HS-5 (cell line): ENCODE data around the gene TIAM2.

Experiments used
- DNase-seq: peaks from one replicate; pipeline ENCODE4 v3.0.0-alpha.2; 2012; ENCODE audit warnings: low read depth

The TIAM2 gene

GRCh38 chr6:155061381-155061780 lies 66.3 kb downstream of the TIAM2 start:
- DNase-seq, result no peak

- peak; percentile 71 for DNase-seq
Measured at GRCh38 chr6:155062866-155063341, 67.8 kb downstream of the TIAM2 start.

- DNase-seq, result no peak
Measured at GRCh38 chr6:155064303-155064702, 69.2 kb downstream of the TIAM2 start.

GRCh38 chr6:155066361-155066760 lies 71.2 kb downstream of the TIAM2 start:
- DNase-seq, result no peak

GRCh38 chr6:155066921-155067680 lies 72.0 kb downstream of the TIAM2 start:
- DNase-seq, result no peak

- DNase-seq, result no peak
Measured at GRCh38 chr6:155067956-155068615, 73.0 kb downstream of the TIAM2 start.

GRCh38 chr6:155069543-155069942 lies 74.4 kb downstream of the TIAM2 start:
- DNase-seq, result no peak

- DNase-seq, result no peak
Measured at GRCh38 chr6:155075930-155076695, 81.0 kb downstream of the TIAM2 start.

- DNase-seq, result no peak
Measured at GRCh38 chr6:155077331-155077730, 82.2 kb downstream of the TIAM2 start.

- no peak for DNase-seq
Measured at GRCh38 chr6:155077784-155078183, 82.7 kb downstream of the TIAM2 start.

GRCh38 chr6:155078331-155078745 lies 83.2 kb downstream of the TIAM2 start:
- DNase-seq, result no peak

GRCh38 chr6:155079985-155080452 lies 84.9 kb downstream of the TIAM2 start:
- no peak for DNase-seq

GRCh38 chr6:155080881-155081845 lies 86.0 kb downstream of the TIAM2 start:
- DNase-seq, result no peak

GRCh38 chr6:155084431-155085123 lies 89.5 kb downstream of the TIAM2 start:
- no peak for DNase-seq

- no peak for DNase-seq
Measured at GRCh38 chr6:155085582-155086257, 90.6 kb downstream of the TIAM2 start.

GRCh38 chr6:155088856-155089255 lies 93.7 kb downstream of the TIAM2 start:
- DNase-seq, result no peak

- DNase-seq, result no peak
Measured at GRCh38 chr6:155089746-155090145, 94.6 kb downstream of the TIAM2 start.

GRCh38 chr6:155090166-155090565 lies 95.1 kb downstream of the TIAM2 start:
- DNase-seq, result no peak

- DNase-seq, result no peak
Measured at GRCh38 chr6:155091756-155092155, 96.6 kb downstream of the TIAM2 start.

GRCh38 chr6:155093430-155093829 lies 98.3 kb downstream of the TIAM2 start:
- no peak for DNase-seq
